HT-29 (cell line): ENCODE data around the gene SIGLEC1. TPM values are rescaled to one million over a fixed set of nuclear protein-coding genes. Genes with fewer than 3 reads are reported as not detected.

Experiments used
- DNase-seq: peaks from one replicate; pipeline ENCODE4 v3.0.0-alpha.2; 2015; ENCODE audit warnings: low spot score
- total RNA-seq: library from RNA; depleted of rRNA; stranded (reverse); fragments of >200 nt; shearing (Covaris generic); gene quantifications from 2 replicates; pipeline ENCODE4 v1.2.3, GENCODE V29; 2014; rRNA removed

Gene SIGLEC1
- total RNA-seq, result not detected in 2 replicates

GRCh38 chr20:3712279-3712873, at the start of gene SIGLEC1:
TSS of gene SIGLEC1 (minus strand) at chr20:3712600. CDS start at chr20:3707128, 5,472 bp downstream.
- DNase-seq, result no peak

GRCh38 chr20:3760655-3761348, 48.4 kb upstream of the SIGLEC1 start:
- DNase-seq, result no peak

- DNase-seq, result no peak
Measured at GRCh38 chr20:3759884-3760283, 47.5 kb upstream of the SIGLEC1 start.

- no peak for DNase-seq
Measured at GRCh38 chr20:3759316-3759823, 47.0 kb upstream of the SIGLEC1 start.

- no peak for DNase-seq
Measured at GRCh38 chr20:3758566-3758965, 46.2 kb upstream of the SIGLEC1 start.

GRCh38 chr20:3757268-3757667, 44.9 kb upstream of the SIGLEC1 start:
- no peak for DNase-seq

GRCh38 chr20:3755814-3756480, 43.5 kb upstream of the SIGLEC1 start:
- no peak for DNase-seq

GRCh38 chr20:3755269-3755668, 42.9 kb upstream of the SIGLEC1 start:
- no peak for DNase-seq

- DNase-seq, result no peak
Measured at GRCh38 chr20:3754276-3754630, 41.9 kb upstream of the SIGLEC1 start.

- no peak for DNase-seq
Measured at GRCh38 chr20:3753501-3754275, 41.3 kb upstream of the SIGLEC1 start.

- DNase-seq, result peak; percentile 74
Measured at GRCh38 chr20:3753098-3753497, 40.7 kb upstream of the SIGLEC1 start.

GRCh38 chr20:3752386-3752759, 40.0 kb upstream of the SIGLEC1 start:
- no peak for DNase-seq

- peak; percentile 33 for DNase-seq
Measured at GRCh38 chr20:3751675-3752385, 39.4 kb upstream of the SIGLEC1 start.

GRCh38 chr20:3751305-3751674, 38.9 kb upstream of the SIGLEC1 start:
- no peak for DNase-seq

GRCh38 chr20:3749689-3750531, 37.5 kb upstream of the SIGLEC1 start:
- DNase-seq, result no peak

- no peak for DNase-seq
Measured at GRCh38 chr20:3749087-3749688, 36.8 kb upstream of the SIGLEC1 start.

- no peak for DNase-seq
Measured at GRCh38 chr20:3748073-3748472, 35.7 kb upstream of the SIGLEC1 start.

GRCh38 chr20:3747471-3747870, 35.1 kb upstream of the SIGLEC1 start:
- DNase-seq, result no peak

- no peak for DNase-seq
Measured at GRCh38 chr20:3745686-3746173, 33.3 kb upstream of the SIGLEC1 start.
